ENCODE data around the gene BID. TPM values are rescaled to one million over a fixed set of nuclear protein-coding genes. Genes with fewer than 3 reads are reported as not detected.
A peak's percentile ranks its signal among the peaks of the same experiment; 100 is the strongest.

Gene BID
- total RNA-seq, 1 experiment from 2014 or later = 66.7 TPM

- ChIA-PET CTCF (no interaction called here), POLR2A (no interaction called here)
- Histone ChIP-seq H3K9me3 (ENCODE audit: control insufficient read depth, insufficient read depth, low read depth, low read length) (no peaks in the 10 kb centered on the region), H3K4me1 (ENCODE audit: control insufficient read depth, insufficient read depth, low read length) (no peaks in the 10 kb centered on the region), H3K27me3 (ENCODE audit: control insufficient read depth, insufficient read depth, low read length) (no peaks in the 10 kb centered on the region), H3K4me3 (ENCODE audit: low read depth in 2 of 2, low read length in 2 of 2) (no peak overlapping the region), H3K27ac (ENCODE audit: low read length) (no peak overlapping the region), H3K36me3 (ENCODE audit: control insufficient read depth, insufficient read depth, low read length) (no peaks in the 10 kb centered on the region)
- in situ Hi-C loops (cut with HindIII; ENCODE audit: low pct_unique_long_range_greater_than_20kb, low sequenced_read_pairs) = no loop called here
- 0 out of 2 replicates have a peak, but pooled peaks have one; percentile 53 for ATAC-seq
- no TSS peak for BruUV-seq (replicated peaks)
- no peak for TF ChIP-seq REST (IDR thresholded peaks at IDR 0.05; ENCODE audit: insufficient read depth in 1 of 2, low read depth in 2 of 2, low read length in 1 of 2)
- no peak for TF ChIP-seq CTCF (IDR thresholded peaks at IDR 0.05)
- TF ChIP-seq POLR2AphosphoS5 (IDR thresholded peaks at IDR 0.05; ENCODE audit: low read depth, low read length) = no peak
- no peak for TF ChIP-seq TCF7L2 (IDR thresholded peaks at IDR 0.05; ENCODE audit: low read depth, low read length)
- no peak for TF ChIP-seq SIN3A (IDR thresholded peaks at IDR 0.05; ENCODE audit: borderline replicate concordance, insufficient read depth, low read depth, low read length)
- no peak for DNase-seq (ENCODE audit: low read depth, low spot score)
- intact Hi-C loops (cut with micrococcal nuclease; ENCODE audit: unreplicated experiment) = no loop called here
Measured at GRCh38 chr22:17820879-17821439, 46.7 kb upstream of the BID start.

- intact Hi-C loops (cut with micrococcal nuclease; ENCODE audit: unreplicated experiment) (no loop called here), in situ Hi-C loops (cut with HindIII; ENCODE audit: low pct_unique_long_range_greater_than_20kb, low sequenced_read_pairs) (no loop called here)
- DNase-seq (ENCODE audit: low read depth, low spot score) (no peak), ATAC-seq (no peak)
- Histone ChIP-seq H3K36me3 (ENCODE audit: control insufficient read depth, insufficient read depth, low read length) (no peaks in the 10 kb centered on the region), H3K27me3 (ENCODE audit: control insufficient read depth, insufficient read depth, low read length) (no peaks in the 10 kb centered on the region), H3K4me3 (ENCODE audit: low read depth in 2 of 2, low read length in 2 of 2) (no peak overlapping the region), H3K9me3 (ENCODE audit: control insufficient read depth, insufficient read depth, low read depth, low read length) (no peaks in the 10 kb centered on the region), H3K4me1 (ENCODE audit: control insufficient read depth, insufficient read depth, low read length) (no peaks in the 10 kb centered on the region), H3K27ac (ENCODE audit: low read length) (no peak overlapping the region)
- no TSS peak for BruUV-seq (replicated peaks)
- POLR2A ChIA-PET = no interaction called here
- TF ChIP-seq CTCF (IDR thresholded peaks at IDR 0.05) (no peak), SIN3A (IDR thresholded peaks at IDR 0.05; ENCODE audit: borderline replicate concordance, insufficient read depth, low read depth, low read length) (no peak), POLR2AphosphoS5 (IDR thresholded peaks at IDR 0.05; ENCODE audit: low read depth, low read length) (no peak), REST (IDR thresholded peaks at IDR 0.05; ENCODE audit: insufficient read depth in 1 of 2, low read depth in 2 of 2, low read length in 1 of 2) (no peak), TCF7L2 (IDR thresholded peaks at IDR 0.05; ENCODE audit: low read depth, low read length) (no peak)
- CTCF ChIA-PET = no interaction called here
Measured at GRCh38 chr22:17818649-17819048, 44.4 kb upstream of the BID start.
